K562 (cell line): ENCODE measurements around the gene USP6. TPM values are rescaled to one million over a fixed set of nuclear protein-coding genes. Genes with fewer than 3 reads are reported as not detected.

Experiments
- ARID2 ChIP-seq: fragments of 450-650 bp; IDR thresholded peaks from 2 replicates; pipeline ENCODE4 v1.6.1; 2017; ENCODE audit warnings: antibody characterized with exemption, mild to moderate bottlenecking
- CBX5 ChIP-seq: IDR thresholded peaks from 2 replicates; pipeline ENCODE4 v1.6.1; 2014; ENCODE audit warnings: low read depth, borderline replicate concordance
- DDX20 ChIP-seq: fragments of 450-650 bp; IDR thresholded peaks from 2 replicates; pipeline ENCODE4 v1.6.1; 2016; ENCODE audit warnings: missing genetic modification characterization, low read depth, mild to moderate bottlenecking, missing compliant biosample characterization, moderate library complexity
- ELF2 ChIP-seq: fragments of 250-450 bp; sonication (Bioruptor Pico); IDR thresholded peaks from 2 replicates; pipeline ENCODE4 v1.5.0; 2021; ENCODE audit warnings: mild to moderate bottlenecking
- PHF20 ChIP-seq: fragments of 450-650 bp; IDR thresholded peaks from 2 replicates; pipeline ENCODE4 v1.6.1; 2018; ENCODE audit not compliant: partially characterized antibody
- RAD51 ChIP-seq: fragments of 450-650 bp; IDR thresholded peaks from 2 replicates; pipeline ENCODE4 v1.7.1; 2016; ENCODE audit warnings: low read depth, mild to moderate bottlenecking, borderline replicate concordance
- polyA plus RNA-seq, 8 experiments: library from polyadenylated mRNA; depleted of rRNA in 4 of 8; stranded (reverse) in 5 of 8; unstranded in 3 of 8; fragments of >200 nt; fragmentation: Nextera tagmentation in 2 of 8; fragmentation: Illumina TruSeq in 1 of 8; extraction: Ambion mirVana in 2 of 8; extraction: Trizol in 1 of 8; gene quantifications; 2 replicates each; pipeline versions ENCODE4 v1.2.1 to v1.2.3, GENCODE V29; 2011 to 2014; ENCODE audit warnings: inconsistent platforms in 1 of 8, missing spikeins in 1 of 8
- total RNA-seq, 7 experiments: library from RNA; depleted of rRNA in 6 of 7; stranded (reverse); fragments of >200 nt in 6 of 7; fragmentation: Illumina TruSeq in 2 of 7; extraction: Trizol in 2 of 7; gene quantifications; 2 replicates each; pipeline versions ENCODE4 v1.2.1 to v1.2.3, GENCODE V29; 2011 to 2021; ENCODE audit warnings: low replicate concordance in 1 of 7
- TF ChIP-seq, protein P1 (sequence below), 2 experiments: fragments of 200-800 bp in 1 of 2; sonication (Bioruptor generic) in 1 of 2; sonication (generic) in 1 of 2; formaldehyde crosslinking in 1 of 2; IDR thresholded peaks in 1 of 2; conservative IDR thresholded peaks in 1 of 2; 2 replicates each; pipeline versions ENCODE4 v1.5.0 to v1.6.1; 2016 to 2020; ENCODE audit warnings: missing compliant biosample characterization in 1 of 2, missing genetic modification characterization in 1 of 2, missing genetic modification reagents in 1 of 2
- TF ChIP-seq, protein P2 (sequence below), 2 experiments: fragments of 450-650 bp; IDR thresholded peaks; 2 replicates each; pipeline ENCODE4 v1.6.1; 2016

Gene USP6
- total and polyA plus RNA-seq, 9 of the 15 experiments (the other 6 are each of a cell fraction or from before 2014, with no cell fraction given), result 0.01 to 0.09 (median 0.04) TPM; not detected in 4

DNA sequence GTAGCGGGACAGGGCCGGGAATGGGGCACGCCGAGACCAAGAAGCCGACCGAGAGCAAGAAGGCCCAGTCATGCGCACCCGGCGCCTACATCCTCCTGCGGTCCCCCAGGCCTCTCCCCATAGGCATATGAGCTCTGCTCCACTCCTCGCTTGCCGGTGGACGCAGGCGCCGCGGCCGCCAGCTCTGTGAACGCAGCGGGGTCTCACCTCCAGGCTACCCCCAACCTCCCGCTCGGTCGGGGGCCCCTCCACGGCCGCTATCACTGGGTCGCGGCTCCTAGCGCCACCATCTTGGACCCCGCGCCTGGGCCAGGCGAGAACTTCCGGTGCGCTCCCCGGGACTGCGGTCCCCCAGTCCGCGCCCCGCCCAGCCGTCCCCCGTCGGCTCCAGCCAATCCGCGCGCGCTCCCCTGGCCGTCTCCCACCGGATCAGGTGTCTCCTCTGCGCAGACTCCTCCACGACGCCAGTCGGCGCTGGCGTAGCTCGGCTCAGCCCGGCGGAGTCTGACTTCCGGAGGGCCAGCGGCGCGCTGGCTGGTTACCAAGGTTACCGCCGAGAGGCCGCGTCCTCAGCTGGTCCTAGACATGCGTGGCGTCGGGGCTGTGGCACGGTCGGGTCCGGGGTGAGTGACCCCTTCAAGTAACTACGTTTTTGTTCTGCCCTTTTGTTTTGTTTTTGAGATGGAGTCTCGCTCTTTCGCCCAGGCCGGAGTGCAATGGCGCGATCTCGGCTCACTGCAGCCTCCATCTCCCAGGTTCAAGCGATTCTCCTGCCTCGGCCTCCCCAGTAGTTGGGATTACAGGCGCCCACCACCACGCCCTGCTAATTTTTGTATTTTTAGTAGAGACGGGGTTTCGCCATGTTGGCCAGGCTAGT, 75.9 kb downstream of the USP6 start, which contains the start of gene ZNF594 (continued):
- TF ChIP-seq RAD51, result no peak
- TF ChIP-seq, protein P1, sequence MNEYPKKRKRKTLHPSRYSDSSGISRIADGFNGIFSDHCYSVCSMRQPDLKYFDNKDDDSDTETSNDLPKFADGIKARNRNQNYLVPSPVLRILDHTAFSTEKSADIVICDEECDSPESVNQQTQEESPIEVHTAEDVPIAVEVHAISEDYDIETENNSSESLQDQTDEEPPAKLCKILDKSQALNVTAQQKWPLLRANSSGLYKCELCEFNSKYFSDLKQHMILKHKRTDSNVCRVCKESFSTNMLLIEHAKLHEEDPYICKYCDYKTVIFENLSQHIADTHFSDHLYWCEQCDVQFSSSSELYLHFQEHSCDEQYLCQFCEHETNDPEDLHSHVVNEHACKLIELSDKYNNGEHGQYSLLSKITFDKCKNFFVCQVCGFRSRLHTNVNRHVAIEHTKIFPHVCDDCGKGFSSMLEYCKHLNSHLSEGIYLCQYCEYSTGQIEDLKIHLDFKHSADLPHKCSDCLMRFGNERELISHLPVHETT (CRISPR knock-in tag; conservative IDR thresholded peaks at IDR 0.05 in 1 of 2, IDR thresholded peaks at IDR 0.05 in 1 of 2), result peak in 1 of 2 experiments; percentile 35; a peak in 1 of 4 replicates
- TF ChIP-seq PHF20, result peak; percentile 79
- TF ChIP-seq DDX20, result no peak
- TF ChIP-seq ARID2, result no peak
- TF ChIP-seq, protein P2, sequence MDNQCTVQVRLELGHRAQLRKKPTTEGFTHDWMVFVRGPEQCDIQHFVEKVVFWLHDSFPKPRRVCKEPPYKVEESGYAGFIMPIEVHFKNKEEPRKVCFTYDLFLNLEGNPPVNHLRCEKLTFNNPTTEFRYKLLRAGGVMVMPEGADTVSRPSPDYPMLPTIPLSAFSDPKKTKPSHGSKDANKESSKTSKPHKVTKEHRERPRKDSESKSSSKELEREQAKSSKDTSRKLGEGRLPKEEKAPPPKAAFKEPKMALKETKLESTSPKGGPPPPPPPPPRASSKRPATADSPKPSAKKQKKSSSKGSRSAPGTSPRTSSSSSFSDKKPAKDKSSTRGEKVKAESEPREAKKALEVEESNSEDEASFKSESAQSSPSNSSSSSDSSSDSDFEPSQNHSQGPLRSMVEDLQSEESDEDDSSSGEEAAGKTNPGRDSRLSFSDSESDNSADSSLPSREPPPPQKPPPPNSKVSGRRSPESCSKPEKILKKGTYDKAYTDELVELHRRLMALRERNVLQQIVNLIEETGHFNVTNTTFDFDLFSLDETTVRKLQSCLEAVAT (IDR thresholded peaks at IDR 0.05), result 0 out of 4 replicates have a peak, but pooled peaks of 1 of the 2 experiments have one; percentile 31
- no peak for TF ChIP-seq CBX5
- TF ChIP-seq ELF2 (CRISPR knock-in tag), result peak; percentile 75; the same call in 1 of the 2 replicates
